ENCODE results near the gene ALDH16A1.

- TF ChIP-seq POLR2A (IDR thresholded peaks at IDR 0.05; ENCODE audit: low read depth, low read length) (no peak), PAX5 (IDR thresholded peaks at IDR 0.05; ENCODE audit: insufficient read depth, low read length, severe bottlenecking) (no peak), POLR2AphosphoS5 (IDR thresholded peaks at IDR 0.05; ENCODE audit: low read depth, low read length) (no peak)
These were observed 2.6 kb upstream of the ALDH16A1 start for GRCh38 chr19:49450405-49450804.
